ENCODE measurements around the gene ST6GALNAC5.

ST6GALNAC5 gene

GRCh38 chr1:77056525-77056924 lies 189.2 kb downstream of the ST6GALNAC5 start (continued):
- TF ChIP-seq ZNF664 (tag by site-specific recombination; IDR thresholded peaks at IDR 0.05) (no peak), ZNF433 (tag by site-specific recombination; IDR thresholded peaks at IDR 0.05; ENCODE audit: low read depth) (no peak), ZNF341 (tag by site-specific recombination; IDR thresholded peaks at IDR 0.05; ENCODE audit: low read depth) (no peak), ZNF558 (tag by site-specific recombination; IDR thresholded peaks at IDR 0.05) (no peak), TRIM28 (IDR thresholded peaks at IDR 0.05; ENCODE audit: borderline replicate concordance, low read length) (no peak)

GRCh38 chr1:77057994-77058585 lies 190.8 kb downstream of the ST6GALNAC5 start:
- H3K9me3 ChIP-seq (ENCODE audit: control insufficient read depth, insufficient read depth, low read depth, low read length): no peaks in the 10 kb centered on the region
- H3K4me1 ChIP-seq (ENCODE audit: control insufficient read depth, insufficient read depth, low read length): no peaks in the 10 kb centered on the region
- H3K36me3 ChIP-seq (ENCODE audit: control insufficient read depth in 2 of 2, insufficient read depth in 1 of 2, low read length in 2 of 2): no peaks in the 10 kb centered on the region
- TF ChIP-seq ZNF146 (tag by site-specific recombination; IDR thresholded peaks at IDR 0.05) (no peak), GLIS1 (tag by site-specific recombination; IDR thresholded peaks at IDR 0.05) (0 out of 2 replicates have a peak, but pooled peaks have one; percentile 17)
- no peak overlapping the region for H3K27ac ChIP-seq (ENCODE audit: extremely low read depth, low read depth, low read length)
- H3K4me3 ChIP-seq (ENCODE audit: low read depth, low read length): no peak overlapping the region
- POLR2A ChIA-PET: no interaction called here
- CTCF ChIA-PET: no interaction called here

GRCh38 chr1:77060000-77060399 lies 192.7 kb downstream of the ST6GALNAC5 start:
- ChIA-PET CTCF (no interaction called here), POLR2A (no interaction called here)
- TF ChIP-seq ZEB2 (tag by site-specific recombination; IDR thresholded peaks at IDR 0.05) (no peak), ZNF785 (tag by site-specific recombination; IDR thresholded peaks at IDR 0.05) (no peak), YY2 (tag by site-specific recombination; IDR thresholded peaks at IDR 0.05) (no peak), ZNF350 (tag by site-specific recombination; IDR thresholded peaks at IDR 0.05) (no peak), ZNF645 (tag by site-specific recombination; IDR thresholded peaks at IDR 0.05) (no peak), ZNF274 (IDR thresholded peaks at IDR 0.05; ENCODE audit: low read length) (no peak), ZNF274 (tag by site-specific recombination; IDR thresholded peaks at IDR 0.05; ENCODE audit: borderline replicate concordance) (no peak), ZNF211 (tag by site-specific recombination; IDR thresholded peaks at IDR 0.05; ENCODE audit: low read depth) (no peak), ZBTB11 (tag by site-specific recombination; conservative IDR thresholded peaks at IDR 0.05; ENCODE audit: low read depth) (no peak), KLF1 (tag by site-specific recombination; IDR thresholded peaks at IDR 0.05) (no peak), TRIM28 (IDR thresholded peaks at IDR 0.05; ENCODE audit: borderline replicate concordance, low read length) (no peak), ZNF302 (tag by site-specific recombination; IDR thresholded peaks at IDR 0.05; ENCODE audit: low read depth) (no peak), ZNF624 (tag by site-specific recombination; IDR thresholded peaks at IDR 0.05) (no peak), ZNF585B (tag by site-specific recombination; IDR thresholded peaks at IDR 0.05) (no peak), ZNF626 (tag by site-specific recombination; IDR thresholded peaks at IDR 0.05) (no peak), ZNF112 (tag by site-specific recombination; IDR thresholded peaks at IDR 0.05) (no peak), ZNF280D (tag by site-specific recombination; IDR thresholded peaks at IDR 0.05) (no peak), ZNF571 (tag by site-specific recombination; IDR thresholded peaks at IDR 0.05) (no peak)
- no peak overlapping the region for H3K27ac ChIP-seq (ENCODE audit: extremely low read depth, low read depth, low read length)
- no peaks in the 10 kb centered on the region for H3K9me3 ChIP-seq (ENCODE audit: control insufficient read depth, insufficient read depth, low read depth, low read length)
- H3K36me3 ChIP-seq (ENCODE audit: control insufficient read depth in 2 of 2, insufficient read depth in 1 of 2, low read length in 2 of 2): no peaks in the 10 kb centered on the region
- no peak overlapping the region for H3K4me3 ChIP-seq (ENCODE audit: low read depth, low read length)
- H3K4me1 ChIP-seq (ENCODE audit: control insufficient read depth, insufficient read depth, low read length): no peaks in the 10 kb centered on the region
